ENCODE data around the gene BLMH. TPM values are rescaled to one million over a fixed set of nuclear protein-coding genes. Genes with fewer than 3 reads are reported as not detected.

BLMH gene
- total and polyA plus RNA-seq, 2 experiments from 2014 or later: 21.3 to 28.2 TPM

DNA sequence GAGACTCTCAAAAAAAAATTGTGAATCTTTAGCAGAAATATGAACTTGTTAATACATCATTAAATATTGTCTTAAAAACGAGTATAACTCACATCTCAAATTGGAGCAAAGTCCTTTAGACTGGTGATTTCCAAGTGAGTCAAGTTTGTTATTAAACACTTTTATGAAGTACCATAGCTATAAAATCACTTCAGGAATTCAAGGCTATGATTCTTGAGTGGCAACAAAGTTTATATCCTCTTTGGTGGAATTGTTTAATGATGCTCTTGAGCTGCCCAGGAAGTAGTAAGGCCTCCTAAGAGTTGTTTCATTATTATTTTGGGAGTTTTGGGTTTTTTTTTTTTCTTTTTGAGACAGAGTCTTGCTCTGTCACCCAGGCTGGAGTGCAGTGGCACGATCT lies 16.7 kb upstream of the BLMH start:
- no peaks in the 10 kb centered on the region for H3K9me3 ChIP-seq (ENCODE audit: low read depth)
- TF ChIP-seq, protein P1, sequence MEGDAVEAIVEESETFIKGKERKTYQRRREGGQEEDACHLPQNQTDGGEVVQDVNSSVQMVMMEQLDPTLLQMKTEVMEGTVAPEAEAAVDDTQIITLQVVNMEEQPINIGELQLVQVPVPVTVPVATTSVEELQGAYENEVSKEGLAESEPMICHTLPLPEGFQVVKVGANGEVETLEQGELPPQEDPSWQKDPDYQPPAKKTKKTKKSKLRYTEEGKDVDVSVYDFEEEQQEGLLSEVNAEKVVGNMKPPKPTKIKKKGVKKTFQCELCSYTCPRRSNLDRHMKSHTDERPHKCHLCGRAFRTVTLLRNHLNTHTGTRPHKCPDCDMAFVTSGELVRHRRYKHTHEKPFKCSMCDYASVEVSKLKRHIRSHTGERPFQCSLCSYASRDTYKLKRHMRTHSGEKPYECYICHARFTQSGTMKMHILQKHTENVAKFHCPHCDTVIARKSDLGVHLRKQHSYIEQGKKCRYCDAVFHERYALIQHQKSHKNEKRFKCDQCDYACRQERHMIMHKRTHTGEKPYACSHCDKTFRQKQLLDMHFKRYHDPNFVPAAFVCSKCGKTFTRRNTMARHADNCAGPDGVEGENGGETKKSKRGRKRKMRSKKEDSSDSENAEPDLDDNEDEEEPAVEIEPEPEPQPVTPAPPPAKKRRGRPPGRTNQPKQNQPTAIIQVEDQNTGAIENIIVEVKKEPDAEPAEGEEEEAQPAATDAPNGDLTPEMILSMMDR (IDR thresholded peaks at IDR 0.05; ENCODE audit: poor library complexity): no peak
- no peak overlapping the region for H2AFZ ChIP-seq
- peak overlapping the region; percentile 13 for H3K27ac ChIP-seq
- H3K79me2 ChIP-seq: no peaks in the 10 kb centered on the region
- DNase-seq (ENCODE audit: low spot score): no peak
- H3K4me1 ChIP-seq (ENCODE audit: insufficient read depth): no peaks in the 10 kb centered on the region
- H3K27me3 ChIP-seq: no peaks in the 10 kb centered on the region
- H3K36me3 ChIP-seq (replicated peaks; ENCODE audit: insufficient read depth, low read depth): no peaks in the 10 kb centered on the region
- H3K4me2 ChIP-seq: no peak overlapping the region
- WGBS (ENCODE audit: low lambda C conversion rate, missing lambda C conversion rate): 72% methylated on average over 2 of the region's 2 CpGs
- no peaks in the 10 kb centered on the region for H3K9me2 ChIP-seq (replicated peaks; ENCODE audit: insufficient read depth)
- no peaks in the 10 kb centered on the region for H4K20me1 ChIP-seq (ENCODE audit: insufficient read depth, poor library complexity, severe bottlenecking)
- H3K4me3 ChIP-seq: no peak overlapping the region

DNA sequence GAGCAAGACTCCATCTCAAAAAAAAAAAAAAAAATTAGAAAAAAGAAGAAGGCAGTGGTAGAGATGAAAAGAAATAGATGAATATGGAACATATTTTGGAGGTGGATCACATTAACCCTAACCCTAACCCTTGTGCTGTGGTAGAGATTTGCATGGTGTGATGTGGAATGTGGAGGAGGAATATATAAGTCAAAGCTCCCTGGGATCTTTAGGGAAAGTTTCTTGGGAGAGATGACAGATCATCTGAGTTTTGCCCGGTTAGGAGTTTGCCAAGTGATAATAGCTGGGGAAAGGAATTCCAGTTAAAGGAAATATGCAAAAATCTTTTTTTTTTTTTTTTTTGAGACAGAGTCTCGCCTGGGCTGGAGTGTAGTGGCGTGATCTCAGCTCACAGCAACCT lies 13.0 kb upstream of the BLMH start:
- 83% methylated on average over 3 of the region's 3 CpGs for WGBS (ENCODE audit: low lambda C conversion rate, missing lambda C conversion rate)
- no peaks in the 10 kb centered on the region for H3K4me1 ChIP-seq (ENCODE audit: insufficient read depth)
- H3K4me2 ChIP-seq: no peak overlapping the region
- no peaks in the 10 kb centered on the region for H3K79me2 ChIP-seq
- H3K9me2 ChIP-seq (replicated peaks; ENCODE audit: insufficient read depth): no peaks in the 10 kb centered on the region
- H4K20me1 ChIP-seq (ENCODE audit: insufficient read depth, poor library complexity, severe bottlenecking): no peaks in the 10 kb centered on the region
- no peaks in the 10 kb centered on the region for H3K36me3 ChIP-seq (replicated peaks; ENCODE audit: insufficient read depth, low read depth)
- H3K27me3 ChIP-seq: no peaks in the 10 kb centered on the region
- H2AFZ ChIP-seq: no peak overlapping the region
- TF ChIP-seq EZH2phosphoT487 (IDR thresholded peaks at IDR 0.05; ENCODE audit: low read depth, severe bottlenecking, unreplicated experiment): no peak
- TF ChIP-seq EZH2 (IDR thresholded peaks at IDR 0.05; ENCODE audit: borderline replicate concordance): no peak
- TF ChIP-seq, protein P1 (IDR thresholded peaks at IDR 0.05; ENCODE audit: poor library complexity): no peak
- H3K9me3 ChIP-seq (ENCODE audit: low read depth): no peaks in the 10 kb centered on the region
- no peak for DNase-seq (ENCODE audit: low spot score)
- H3K4me3 ChIP-seq: no peak overlapping the region
- H3K27ac ChIP-seq: no peak overlapping the region

DNA sequence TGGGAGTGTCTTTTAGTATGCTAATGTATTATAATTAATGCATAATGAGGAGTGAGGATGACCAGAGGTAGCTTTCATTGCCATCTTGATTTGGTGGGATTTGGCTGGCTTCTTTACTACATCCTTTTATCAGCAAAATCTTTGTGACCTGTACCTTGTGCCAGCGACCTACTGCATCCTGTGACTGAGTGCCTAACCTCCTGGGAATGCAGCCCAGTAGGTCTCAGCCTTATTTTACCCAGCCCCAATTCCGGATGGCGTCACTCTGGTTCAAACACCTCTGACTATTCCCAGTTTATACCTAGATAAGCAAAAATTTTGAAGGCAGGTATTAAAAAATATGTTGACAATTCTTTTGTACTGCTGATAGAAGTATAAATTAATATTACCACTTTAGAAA lies 10.5 kb upstream of the BLMH start:
- no peaks in the 10 kb centered on the region for H4K20me1 ChIP-seq (ENCODE audit: insufficient read depth, poor library complexity, severe bottlenecking)
- H3K9me3 ChIP-seq (ENCODE audit: low read depth): no peaks in the 10 kb centered on the region
- no peak for TF ChIP-seq EZH2phosphoT487 (IDR thresholded peaks at IDR 0.05; ENCODE audit: low read depth, severe bottlenecking, unreplicated experiment)
- TF ChIP-seq EZH2 (IDR thresholded peaks at IDR 0.05; ENCODE audit: borderline replicate concordance): no peak
- TF ChIP-seq, protein P1 (IDR thresholded peaks at IDR 0.05; ENCODE audit: poor library complexity): no peak
- no peaks in the 10 kb centered on the region for H3K9me2 ChIP-seq (replicated peaks; ENCODE audit: insufficient read depth)
- DNase-seq (ENCODE audit: low spot score): no peak
- no peaks in the 10 kb centered on the region for H3K4me1 ChIP-seq (ENCODE audit: insufficient read depth)
- H2AFZ ChIP-seq: no peak overlapping the region
- no peaks in the 10 kb centered on the region for H3K27me3 ChIP-seq
- no peak overlapping the region for H3K4me3 ChIP-seq
- no peak overlapping the region for H3K4me2 ChIP-seq
- no peaks in the 10 kb centered on the region for H3K36me3 ChIP-seq (replicated peaks; ENCODE audit: insufficient read depth, low read depth)
- H3K79me2 ChIP-seq: no peaks in the 10 kb centered on the region
- 79% methylated on average over 3 of the region's 3 CpGs for WGBS (ENCODE audit: low lambda C conversion rate, missing lambda C conversion rate)
- H3K27ac ChIP-seq: no peak overlapping the region

DNA sequence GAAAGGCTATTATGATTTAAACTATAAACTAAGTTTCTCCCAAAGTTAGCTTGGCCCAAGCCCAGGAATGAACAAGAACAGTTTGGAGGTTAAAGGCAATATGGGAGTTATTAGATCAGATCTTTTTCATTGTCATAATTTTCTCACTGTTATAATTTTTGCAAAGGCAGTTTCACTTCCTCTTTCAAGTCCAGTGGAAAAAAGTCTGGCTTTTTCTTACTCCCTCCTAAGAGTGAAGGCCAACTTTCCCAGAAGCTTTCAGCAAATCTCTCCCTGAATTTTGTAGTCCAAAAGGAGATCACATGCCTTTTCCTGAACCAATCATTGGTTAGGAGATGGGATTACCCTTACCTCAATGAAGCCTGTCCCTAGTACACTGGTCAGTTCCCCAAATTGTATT lies 9.1 kb upstream of the BLMH start:
- no peak overlapping the region for H3K27ac ChIP-seq
- no peaks in the 10 kb centered on the region for H3K9me3 ChIP-seq (ENCODE audit: low read depth)
- H3K27me3 ChIP-seq: no peaks in the 10 kb centered on the region
- H3K36me3 ChIP-seq (replicated peaks; ENCODE audit: insufficient read depth, low read depth): no peaks in the 10 kb centered on the region
- H3K79me2 ChIP-seq: no peaks in the 10 kb centered on the region
- no peak overlapping the region for H3K4me3 ChIP-seq
- no peak overlapping the region for H3K4me2 ChIP-seq
- DNase-seq (ENCODE audit: low spot score): no peak
- H4K20me1 ChIP-seq (ENCODE audit: insufficient read depth, poor library complexity, severe bottlenecking): no peaks in the 10 kb centered on the region
- no peak for TF ChIP-seq EZH2 (IDR thresholded peaks at IDR 0.05; ENCODE audit: borderline replicate concordance)
- TF ChIP-seq EZH2phosphoT487 (IDR thresholded peaks at IDR 0.05; ENCODE audit: low read depth, severe bottlenecking, unreplicated experiment): no peak
- TF ChIP-seq, protein P1 (IDR thresholded peaks at IDR 0.05; ENCODE audit: poor library complexity): no peak
- no peaks in the 10 kb centered on the region for H3K9me2 ChIP-seq (replicated peaks; ENCODE audit: insufficient read depth)
- no peaks in the 10 kb centered on the region for H3K4me1 ChIP-seq (ENCODE audit: insufficient read depth)
- H2AFZ ChIP-seq: no peak overlapping the region

All from hepatocyte (in vitro differentiated cells).